ENCODE data around the gene LRRIQ4.

LRRIQ4 gene

GRCh38 chr3:169811631-169812331 is 889 bp upstream of the LRRIQ4 start:
- Histone ChIP-seq H3K79me2 (ENCODE audit: low read length) (no peaks in the 10 kb centered on the region), H3K4me1 (ENCODE audit: low read length) (peaks cover 6% of the 10 kb centered on the region; the same call in 1 of the 2 replicates), H3K4me3 (ENCODE audit: low read length) (peak overlapping the region; percentile 90), H3K27me3 (ENCODE audit: low read depth, low read length) (no peaks in the 10 kb centered on the region), H3K4me2 (ENCODE audit: low read length) (peak overlapping the region; percentile 98), H3K9ac (ENCODE audit: low read length) (peak overlapping the region; percentile 82), H3K36me3 (replicated peaks; ENCODE audit: low read depth, low read length) (no peaks in the 10 kb centered on the region), H3K9me3 (ENCODE audit: insufficient read depth, low read length) (peaks cover 3% of the 10 kb centered on the region; the same call in 1 of the 2 replicates), H2AFZ (ENCODE audit: low read depth, low read length) (peak overlapping the region; percentile 87), H4K20me1 (ENCODE audit: insufficient read depth, low read length) (no peaks in the 10 kb centered on the region), H3K27ac (ENCODE audit: low read length) (peak overlapping the region; percentile 56)
- TF ChIP-seq EZH2phosphoT487 (IDR thresholded peaks at IDR 0.05; ENCODE audit: low read depth) (no peak), CTCF (IDR thresholded peaks at IDR 0.05; ENCODE audit: low read depth, low read length) (no peak)

GRCh38 chr3:169813278-169813677 is 608 bp downstream of the LRRIQ4 start:
- Histone ChIP-seq H3K4me3 (ENCODE audit: low read length) (peak overlapping the region; percentile 90), H3K4me2 (ENCODE audit: low read length) (peak overlapping the region; percentile 98), H3K9ac (ENCODE audit: low read length) (peak overlapping the region; percentile 82)

GRCh38 chr3:169813757-169814517 is 1.3 kb downstream of the LRRIQ4 start:
- H3K27me3 ChIP-seq (ENCODE audit: low read depth, low read length), result peaks cover 13% of the 10 kb centered on the region; the same call in 1 of the 2 replicates
- no peaks in the 10 kb centered on the region for H3K79me2 ChIP-seq (ENCODE audit: low read length)
- H3K27ac ChIP-seq (ENCODE audit: low read length), result no peak overlapping the region
- H3K9ac ChIP-seq (ENCODE audit: low read length), result peak overlapping the region; percentile 82
- peak overlapping the region; percentile 98 for H3K4me2 ChIP-seq (ENCODE audit: low read length)
- peaks cover 3% of the 10 kb centered on the region; the same call in 1 of the 2 replicates for H3K9me3 ChIP-seq (ENCODE audit: insufficient read depth, low read length)
- no peaks in the 10 kb centered on the region for H3K36me3 ChIP-seq (replicated peaks; ENCODE audit: low read depth, low read length)
- TF ChIP-seq EZH2phosphoT487 (IDR thresholded peaks at IDR 0.05; ENCODE audit: low read depth), result no peak
- peak; percentile 67 for TF ChIP-seq CTCF (IDR thresholded peaks at IDR 0.05; ENCODE audit: low read depth, low read length)
- H3K4me1 ChIP-seq (ENCODE audit: low read length), result peaks cover 12% of the 10 kb centered on the region; the same call in 1 of the 2 replicates
- peak overlapping the region; percentile 90 for H3K4me3 ChIP-seq (ENCODE audit: low read length)
- peak overlapping the region; percentile 98 for H2AFZ ChIP-seq (ENCODE audit: low read depth, low read length)
- no peaks in the 10 kb centered on the region for H4K20me1 ChIP-seq (ENCODE audit: insufficient read depth, low read length)

More at GRCh38 chr3:169813278-169813677, 608 bp downstream of the LRRIQ4 start:
- peaks cover 8% of the 10 kb centered on the region; the same call in 1 of the 2 replicates for H3K4me1 ChIP-seq (ENCODE audit: low read length)
- no peaks in the 10 kb centered on the region for H4K20me1 ChIP-seq (ENCODE audit: insufficient read depth, low read length)
- peaks cover 3% of the 10 kb centered on the region; the same call in 1 of the 2 replicates for H3K9me3 ChIP-seq (ENCODE audit: insufficient read depth, low read length)
- no peaks in the 10 kb centered on the region for H3K36me3 ChIP-seq (replicated peaks; ENCODE audit: low read depth, low read length)
- peak overlapping the region; percentile 98 for H2AFZ ChIP-seq (ENCODE audit: low read depth, low read length)
- TF ChIP-seq CTCF (IDR thresholded peaks at IDR 0.05; ENCODE audit: low read depth, low read length), result no peak
- peak overlapping the region; percentile 23 for H3K27ac ChIP-seq (ENCODE audit: low read length)
- H3K79me2 ChIP-seq (ENCODE audit: low read length), result no peaks in the 10 kb centered on the region
- H3K27me3 ChIP-seq (ENCODE audit: low read depth, low read length), result peaks cover 7% of the 10 kb centered on the region; the same call in 1 of the 2 replicates

- no peaks in the 10 kb centered on the region for H3K36me3 ChIP-seq (replicated peaks; ENCODE audit: low read depth, low read length)
- no peak overlapping the region for H3K4me3 ChIP-seq (ENCODE audit: low read length)
- H3K9me3 ChIP-seq (ENCODE audit: insufficient read depth, low read length), result peaks cover 3% of the 10 kb centered on the region; the same call in 1 of the 2 replicates
- H2AFZ ChIP-seq (ENCODE audit: low read depth, low read length), result no peak overlapping the region
- no peak overlapping the region for H3K27ac ChIP-seq (ENCODE audit: low read length)
- TF ChIP-seq EZH2phosphoT487 (IDR thresholded peaks at IDR 0.05; ENCODE audit: low read depth), result no peak
- no peak for TF ChIP-seq CTCF (IDR thresholded peaks at IDR 0.05; ENCODE audit: low read depth, low read length)
- peaks cover 18% of the 10 kb centered on the region; the same call in 1 of the 2 replicates for H3K27me3 ChIP-seq (ENCODE audit: low read depth, low read length)
- H3K9ac ChIP-seq (ENCODE audit: low read length), result no peak overlapping the region
- no peaks in the 10 kb centered on the region for H4K20me1 ChIP-seq (ENCODE audit: insufficient read depth, low read length)
- H3K4me1 ChIP-seq (ENCODE audit: low read length), result peaks cover 12% of the 10 kb centered on the region; the same call in 1 of the 2 replicates
- no peaks in the 10 kb centered on the region for H3K79me2 ChIP-seq (ENCODE audit: low read length)
- H3K4me2 ChIP-seq (ENCODE audit: low read length), result no peak overlapping the region
Measured at GRCh38 chr3:169815590-169816150, 3.0 kb downstream of the LRRIQ4 start.
